Spleen (tissue), 11 donors: ENCODE measurements around the gene CDC42BPG. TPM values are rescaled to one million over a fixed set of nuclear protein-coding genes. Genes with fewer than 3 reads are reported as not detected.

Experiments
- DNase-seq: peaks from one replicate; pipeline ENCODE4 v3.0.0-alpha.2; 2020
- H3K27ac ChIP-seq, 8 donors: fragments of 200-600 bp; sonication (generic) in 7 of 8; 1 replicate in 4 of 8; 2 replicates in 4 of 8; pipeline versions ENCODE4 v1.5.0 to v1.8.0; 2016 to 2021; ENCODE audit warnings: inconsistent platforms in 4 of 8, mild to moderate bottlenecking in 4 of 8, moderate library complexity in 1 of 8
- H3K27me3 ChIP-seq, 7 donors: fragments of 200-600 bp; sonication (generic) in 6 of 7; replicated peaks in 1 of 7; 1 replicate in 4 of 7; 2 replicates in 3 of 7; pipeline versions ENCODE4 v1.5.0 to v1.8.0; 2016 to 2021; ENCODE audit warnings: inconsistent platforms in 3 of 7, mild to moderate bottlenecking in 1 of 7
- H3K36me3 ChIP-seq, 6 donors: fragments of 200-600 bp; sonication (generic) in 5 of 6; 1 replicate in 4 of 6; 2 replicates in 2 of 6; pipeline versions ENCODE4 v1.5.0 to v1.8.0; 2016 to 2021; ENCODE audit warnings: inconsistent platforms in 2 of 6
- H3K4me1 ChIP-seq, 6 donors: fragments of 200-600 bp; sonication (generic) in 5 of 6; 1 replicate in 3 of 6; 2 replicates in 3 of 6; pipeline versions ENCODE4 v1.5.0 to v1.8.0; 2016 to 2021; ENCODE audit warnings: inconsistent platforms in 3 of 6
- H3K4me3 ChIP-seq, 8 donors: fragments of 200-600 bp; sonication (generic) in 7 of 8; 1 replicate in 4 of 8; 2 replicates in 4 of 8; pipeline versions ENCODE4 v1.5.0 to v1.8.0; 2016 to 2021; ENCODE audit warnings: inconsistent platforms in 4 of 8, mild to moderate bottlenecking in 4 of 8, moderate library complexity in 2 of 8
- H3K9me3 ChIP-seq, 8 donors: fragments of 200-600 bp; sonication (generic) in 7 of 8; 1 replicate in 4 of 8; 2 replicates in 4 of 8; pipeline versions ENCODE4 v1.5.0 to v1.8.0; 2016 to 2021; ENCODE audit warnings: inconsistent platforms in 4 of 8
- POLR2A ChIP-seq, 3 donors: fragments of 450-650 bp; IDR thresholded peaks; one replicate each; pipeline ENCODE4 v1.5.1; 2017; ENCODE audit warnings: antibody characterized with exemption in 3 of 3, mild to moderate bottlenecking in 1 of 3
- POLR2AphosphoS5 ChIP-seq, 3 donors: sonication (generic); formaldehyde crosslinking; IDR thresholded peaks; one replicate each; pipeline ENCODE4 v1.5.1; 2017; ENCODE audit warnings: antibody characterized with exemption in 3 of 3
- WGBS, 5 donors: extraction: QIAGEN DNeasy Blood & Tissue Kit in 3 of 5; methylation state at CpG; one replicate each; pipeline versions ENCODE4 v1.1.5 to v1.1.7; 2013 to 2018; 5-methylcytosine and 5-hydroxymethylcytosine counted together
- intact Hi-C: fragments of 100-400 bp; cut with DNase I; formaldehyde crosslinking; loops from one replicate; pipeline ENCODE4 v1.15.0; 2023; ENCODE audit warnings: low total_unique reads
- polyA plus RNA-seq, 3 donors: library from polyadenylated mRNA; stranded (reverse); fragments of 200-250 nt; gene quantifications; one replicate each; pipeline ENCODE4 v1.2.1, GENCODE V29; 2013
- total RNA-seq, 7 donors: library from RNA; depleted of rRNA in 3 of 7; stranded (reverse); fragments of >200 nt in 3 of 7; fragmentation: NEBNext Ultra II Directional in 4 of 7; extraction: Animal tissue kit (Norgen Biotek cat#: 25700) in 4 of 7; gene quantifications; one replicate each; pipeline versions ENCODE4 v1.1.0 to v1.2.1, GENCODE V29; 2016 to 2021
- TF ChIP-seq, protein P1 (sequence below), 11 experiments: fragments of 200-600 bp in 7 of 11; fragments of 450-650 bp in 4 of 11; sonication (generic) in 4 of 11; IDR thresholded peaks in 8 of 11; conservative IDR thresholded peaks in 3 of 11; 1 replicate in 7 of 11; 2 replicates in 4 of 11; pipeline versions ENCODE4 v1.4.0 to v1.8.0; 2016 to 2021; ENCODE audit warnings: antibody characterized with exemption in 11 of 11, inconsistent platforms in 4 of 11, mild to moderate bottlenecking in 1 of 11
- donor health status: healthy with polysubstance abuse.
- donor health status: DM: no; HTN: no; CAD: no; lungs with moderate emphysema.
- donor health status: DM: no; HTN: no; CAD: no.
- donor health status: Bipolar disorder and iron deficiency.
- donor health status: healthy.
- donor health status: DM: no; HTN: no; CAD: no.
- donor health status: DM: yes; HTN: yes; CAD: no.

Gene CDC42BPG
- total and polyA plus RNA-seq, 10 donors: 0.74 to 4.6 (median 2.5) TPM

DNA sequence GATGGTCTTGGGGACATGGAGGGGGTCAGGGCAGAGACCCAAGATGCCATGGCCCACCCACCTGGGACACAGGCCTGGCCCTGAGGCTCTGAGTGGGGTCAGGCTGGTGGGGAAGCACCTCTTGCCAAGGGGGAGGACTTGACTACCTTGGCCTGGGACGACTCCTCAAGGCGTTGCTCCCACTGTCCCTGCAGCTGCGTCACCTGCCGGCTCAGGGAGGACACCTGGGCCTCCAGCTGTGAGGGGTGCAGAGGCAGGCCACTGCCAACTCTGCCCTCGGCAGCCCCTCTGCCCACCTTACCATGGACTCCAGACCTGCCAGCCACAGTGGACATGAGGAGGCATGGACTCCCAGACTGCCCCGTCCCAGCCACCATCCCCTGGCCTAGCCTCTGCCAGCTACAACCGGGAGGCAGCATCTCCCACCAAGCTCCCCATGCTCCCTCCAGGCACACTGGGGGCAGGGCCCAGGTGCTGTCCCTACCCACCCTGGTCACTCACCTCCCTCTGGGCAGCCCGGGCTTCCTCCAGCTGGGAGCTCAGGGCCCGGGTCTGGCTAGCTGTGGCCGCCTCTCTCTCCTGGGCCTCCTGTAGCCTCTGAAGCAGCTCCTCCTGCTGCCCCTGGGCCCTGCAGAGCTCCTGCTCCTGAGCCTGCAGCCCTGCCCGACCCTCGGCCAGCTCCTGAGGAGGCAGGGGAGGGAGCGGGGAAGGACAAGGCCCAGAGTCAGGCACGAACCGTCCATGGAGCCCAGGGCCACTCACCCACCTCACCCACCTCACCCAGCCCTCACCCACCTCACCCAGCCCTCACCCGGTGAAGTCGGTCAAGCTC lies 8.6 kb downstream of the CDC42BPG start:
- peaks cover 0 to 6% (median 0%) of the 10 kb centered on the region in 6 donors for H3K4me1 ChIP-seq
- H3K27ac ChIP-seq: no peak overlapping the region
- TF ChIP-seq POLR2AphosphoS5 (IDR thresholded peaks at IDR 0.05) (no peak), POLR2A (IDR thresholded peaks at IDR 0.05) (no peak)
- TF ChIP-seq, protein P1, sequence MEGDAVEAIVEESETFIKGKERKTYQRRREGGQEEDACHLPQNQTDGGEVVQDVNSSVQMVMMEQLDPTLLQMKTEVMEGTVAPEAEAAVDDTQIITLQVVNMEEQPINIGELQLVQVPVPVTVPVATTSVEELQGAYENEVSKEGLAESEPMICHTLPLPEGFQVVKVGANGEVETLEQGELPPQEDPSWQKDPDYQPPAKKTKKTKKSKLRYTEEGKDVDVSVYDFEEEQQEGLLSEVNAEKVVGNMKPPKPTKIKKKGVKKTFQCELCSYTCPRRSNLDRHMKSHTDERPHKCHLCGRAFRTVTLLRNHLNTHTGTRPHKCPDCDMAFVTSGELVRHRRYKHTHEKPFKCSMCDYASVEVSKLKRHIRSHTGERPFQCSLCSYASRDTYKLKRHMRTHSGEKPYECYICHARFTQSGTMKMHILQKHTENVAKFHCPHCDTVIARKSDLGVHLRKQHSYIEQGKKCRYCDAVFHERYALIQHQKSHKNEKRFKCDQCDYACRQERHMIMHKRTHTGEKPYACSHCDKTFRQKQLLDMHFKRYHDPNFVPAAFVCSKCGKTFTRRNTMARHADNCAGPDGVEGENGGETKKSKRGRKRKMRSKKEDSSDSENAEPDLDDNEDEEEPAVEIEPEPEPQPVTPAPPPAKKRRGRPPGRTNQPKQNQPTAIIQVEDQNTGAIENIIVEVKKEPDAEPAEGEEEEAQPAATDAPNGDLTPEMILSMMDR (IDR thresholded peaks at IDR 0.05 in 8 of 11, conservative IDR thresholded peaks at IDR 0.05 in 3 of 11): no peak
- H3K27me3 ChIP-seq: no peaks in the 10 kb centered on the region
- H3K4me3 ChIP-seq: no peak overlapping the region
- intact Hi-C loops: no loop called here
- DNase-seq: no peak
- 93 to 97% (median 94%) methylated on average over 13 to 17 of the region's 17 CpGs; no CpG with 5 or more reads in 1 of the 5 donors for WGBS, 5 donors
- H3K36me3 ChIP-seq: peaks cover 0 to 56% (median 0%) of the 10 kb centered on the region in 6 donors
- H3K9me3 ChIP-seq: no peaks in the 10 kb centered on the region

DNA sequence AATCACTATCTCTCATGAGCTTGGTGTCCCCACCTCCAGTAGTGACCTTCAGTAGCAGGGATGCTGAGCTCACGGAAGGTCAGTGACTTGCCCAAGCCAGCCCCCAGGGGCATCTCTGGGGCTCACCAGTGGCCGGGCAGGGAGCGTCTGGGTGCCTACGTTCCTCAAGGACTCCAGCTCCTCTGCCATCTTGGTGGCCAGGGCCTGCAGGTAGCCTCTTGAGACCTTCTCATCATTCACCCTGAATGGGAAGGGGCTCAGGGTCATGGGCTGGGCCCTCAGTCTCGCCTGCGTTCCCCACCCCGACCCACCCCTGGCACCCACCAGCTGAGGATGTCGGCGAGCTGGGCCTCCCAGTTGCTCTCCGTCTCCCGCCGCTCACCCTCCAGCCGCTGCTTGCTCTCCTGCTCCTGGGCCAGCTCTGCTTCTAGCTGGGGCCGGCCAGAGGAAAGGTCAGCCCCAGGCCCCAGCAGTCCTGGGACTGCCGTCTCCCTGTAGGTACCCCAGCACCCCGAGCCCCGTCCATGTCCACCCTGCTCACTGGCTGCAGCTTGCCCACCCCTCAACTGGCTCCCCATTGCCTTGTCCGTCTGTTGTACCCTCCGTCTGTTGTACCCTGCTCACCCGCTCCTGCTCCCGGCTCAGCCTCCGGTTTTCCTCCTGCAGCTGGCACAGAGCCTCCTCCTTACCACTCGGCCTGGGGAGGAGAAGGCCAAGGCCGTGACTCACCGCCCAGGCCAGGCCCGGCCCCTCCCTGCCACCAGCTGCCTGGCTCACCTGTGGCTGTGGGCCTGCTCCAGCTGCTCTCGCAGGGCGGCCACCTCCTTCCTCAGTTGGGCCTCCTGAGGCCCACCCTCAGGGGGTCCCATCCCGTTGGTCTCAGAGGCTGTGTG lies 9.5 kb downstream of the CDC42BPG start:
- H3K27me3 ChIP-seq: no peaks in the 10 kb centered on the region
- WGBS, 5 donors: 85 to 95% (median 92%) methylated on average over 25 to 29 of the region's 29 CpGs
- H3K4me1 ChIP-seq: peaks cover 0 to 6% (median 0%) of the 10 kb centered on the region in 6 donors
- H3K4me3 ChIP-seq: no peak overlapping the region
- TF ChIP-seq, protein P1 (IDR thresholded peaks at IDR 0.05 in 8 of 11, conservative IDR thresholded peaks at IDR 0.05 in 3 of 11): no peak
- TF ChIP-seq POLR2AphosphoS5 (IDR thresholded peaks at IDR 0.05) (no peak), POLR2A (IDR thresholded peaks at IDR 0.05) (no peak)
- no peak for DNase-seq
- no peak overlapping the region for H3K27ac ChIP-seq
- no peaks in the 10 kb centered on the region for H3K9me3 ChIP-seq
- intact Hi-C loops: no loop called here
- peaks cover 0 to 53% (median 0%) of the 10 kb centered on the region in 6 donors for H3K36me3 ChIP-seq

DNA sequence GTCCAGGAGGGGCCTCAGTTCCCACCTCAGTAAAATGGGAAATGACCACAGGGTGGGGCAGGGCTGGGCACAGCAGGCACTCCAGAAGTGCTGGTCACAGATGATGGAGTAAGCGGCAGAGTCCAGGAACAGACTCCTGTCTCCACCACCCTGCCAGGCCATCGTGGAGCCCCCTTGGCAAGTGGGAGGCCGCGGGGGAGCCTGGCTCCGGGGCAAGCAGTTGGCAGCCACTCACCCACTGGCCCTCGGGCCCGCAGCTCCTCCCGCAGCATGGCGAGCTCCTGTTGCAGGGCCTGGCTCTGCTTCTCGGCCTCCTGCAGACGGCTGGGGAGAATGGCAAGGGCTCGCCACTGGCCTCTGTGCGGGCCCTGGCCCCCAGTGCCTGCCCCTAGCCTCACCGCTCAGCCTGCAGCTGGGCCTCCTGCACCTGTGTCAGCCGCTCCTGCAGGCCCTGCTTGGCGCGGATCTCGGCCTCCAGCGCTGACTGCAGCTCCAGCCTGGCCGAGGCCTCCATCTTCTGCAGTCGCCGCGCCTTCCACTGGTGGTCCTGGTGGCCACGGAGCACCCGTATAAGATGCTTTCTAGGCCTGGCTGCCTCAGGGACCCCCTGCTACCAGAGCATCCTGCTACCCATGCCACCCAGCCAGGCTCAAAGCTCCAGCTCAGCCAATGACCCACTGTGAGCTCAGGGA lies 10.3 kb downstream of the CDC42BPG start:
- WGBS, 5 donors: 90 to 96% (median 94%) methylated on average over 13 to 25 of the region's 25 CpGs
- H3K27ac ChIP-seq: no peak overlapping the region
- H3K27me3 ChIP-seq: no peaks in the 10 kb centered on the region
- TF ChIP-seq POLR2AphosphoS5 (IDR thresholded peaks at IDR 0.05) (no peak), POLR2A (IDR thresholded peaks at IDR 0.05) (no peak)
- TF ChIP-seq, protein P1 (IDR thresholded peaks at IDR 0.05 in 8 of 11, conservative IDR thresholded peaks at IDR 0.05 in 3 of 11): no peak
- no peak for DNase-seq
- no peaks in the 10 kb centered on the region for H3K9me3 ChIP-seq
- intact Hi-C loops: no loop called here
- peaks cover 0 to 6% (median 0%) of the 10 kb centered on the region in 6 donors for H3K4me1 ChIP-seq
- peaks cover 0 to 53% (median 1%) of the 10 kb centered on the region in 6 donors for H3K36me3 ChIP-seq
- H3K4me3 ChIP-seq: no peak overlapping the region
